Measurements from ENCODE around the gene TMEM182.

DNA sequence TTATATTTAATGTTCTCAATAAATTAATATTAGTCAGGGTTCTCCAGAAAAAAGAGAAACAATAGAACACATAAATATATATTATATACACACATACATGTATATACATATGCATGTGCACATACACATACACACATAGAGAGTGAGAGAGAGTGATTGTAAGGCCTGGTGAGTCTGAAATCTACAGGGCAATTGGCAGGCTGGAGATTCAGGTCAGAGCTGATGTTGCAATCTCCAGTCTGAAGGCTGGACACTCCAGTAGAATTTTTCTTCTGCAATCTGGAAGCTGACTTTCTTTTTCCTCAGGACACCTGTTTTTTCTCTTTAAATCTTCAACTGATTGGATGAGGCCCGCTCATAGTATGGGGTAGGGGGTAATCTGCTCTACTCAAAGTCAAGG is 3.2 kb downstream of the TMEM182 start:
- no peak for TF ChIP-seq POLR2A (IDR thresholded peaks at IDR 0.05; ENCODE audit: low read depth)
- TF ChIP-seq, protein P1, sequence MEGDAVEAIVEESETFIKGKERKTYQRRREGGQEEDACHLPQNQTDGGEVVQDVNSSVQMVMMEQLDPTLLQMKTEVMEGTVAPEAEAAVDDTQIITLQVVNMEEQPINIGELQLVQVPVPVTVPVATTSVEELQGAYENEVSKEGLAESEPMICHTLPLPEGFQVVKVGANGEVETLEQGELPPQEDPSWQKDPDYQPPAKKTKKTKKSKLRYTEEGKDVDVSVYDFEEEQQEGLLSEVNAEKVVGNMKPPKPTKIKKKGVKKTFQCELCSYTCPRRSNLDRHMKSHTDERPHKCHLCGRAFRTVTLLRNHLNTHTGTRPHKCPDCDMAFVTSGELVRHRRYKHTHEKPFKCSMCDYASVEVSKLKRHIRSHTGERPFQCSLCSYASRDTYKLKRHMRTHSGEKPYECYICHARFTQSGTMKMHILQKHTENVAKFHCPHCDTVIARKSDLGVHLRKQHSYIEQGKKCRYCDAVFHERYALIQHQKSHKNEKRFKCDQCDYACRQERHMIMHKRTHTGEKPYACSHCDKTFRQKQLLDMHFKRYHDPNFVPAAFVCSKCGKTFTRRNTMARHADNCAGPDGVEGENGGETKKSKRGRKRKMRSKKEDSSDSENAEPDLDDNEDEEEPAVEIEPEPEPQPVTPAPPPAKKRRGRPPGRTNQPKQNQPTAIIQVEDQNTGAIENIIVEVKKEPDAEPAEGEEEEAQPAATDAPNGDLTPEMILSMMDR (IDR thresholded peaks at IDR 0.05) = no peak

Measured in esophagus muscularis mucosa (tissue), 3 donors.